ENCODE data around the gene RHBDL2.

- TF ChIP-seq POLR2A (IDR thresholded peaks at IDR 0.05) = no peak
- TF ChIP-seq CTCF (IDR thresholded peaks at IDR 0.05) = no peak
These were observed 65.8 kb downstream of the RHBDL2 start for GRCh38 chr1:38875811-38876210.
